Right atrium auricular region (tissue), 2 donors: ENCODE results near the gene MIP. TPM values are rescaled to one million over a fixed set of nuclear protein-coding genes. Genes with fewer than 3 reads are reported as not detected.

ENCODE experiments used
- DNase-seq: peaks from one replicate; pipeline ENCODE4 v3.0.0-alpha.2; 2019; ENCODE audit warnings: low spot score
- H3K27ac ChIP-seq, 2 donors: fragments of 200-600 bp; sonication (generic); 1 replicate in 1 of 2; 2 replicates in 1 of 2; pipeline ENCODE4 v1.5.1; 2016 to 2019
- H3K27me3 ChIP-seq, 2 donors: fragments of 200-600 bp; sonication (generic); one replicate each; pipeline versions ENCODE4 v1.5.1 to v1.6.0; 2017 to 2019
- H3K36me3 ChIP-seq: fragments of 200-600 bp; sonication (generic); one replicate; pipeline ENCODE4 v1.5.1; 2016
- H3K4me1 ChIP-seq, 2 donors: fragments of 200-600 bp; sonication (generic); one replicate each; pipeline versions ENCODE4 v1.5.1 to v1.6.0; 2017 to 2019
- H3K4me3 ChIP-seq, 2 donors: fragments of 200-600 bp; sonication (generic); 1 replicate in 1 of 2; 2 replicates in 1 of 2; pipeline ENCODE4 v1.5.1; 2017 to 2019; ENCODE audit warnings: mild to moderate bottlenecking in 1 of 2, moderate library complexity in 1 of 2
- H3K9me3 ChIP-seq, 2 donors: fragments of 200-600 bp; sonication (generic); one replicate each; pipeline ENCODE4 v1.5.1; 2019
- total RNA-seq, 2 donors: library from RNA; depleted of rRNA; stranded (reverse); fragments of >200 nt; gene quantifications; one replicate each; pipeline ENCODE4 v1.1.0, GENCODE V29; 2016
- TF ChIP-seq, protein P1 (sequence below), 2 donors: fragments of 200-600 bp; sonication (generic); IDR thresholded peaks; one replicate each; pipeline ENCODE4 v1.5.1; 2019; ENCODE audit warnings: antibody characterized with exemption in 2 of 2

MIP gene
- total RNA-seq, 2 donors from 2014 or later, result not detected

DNA sequence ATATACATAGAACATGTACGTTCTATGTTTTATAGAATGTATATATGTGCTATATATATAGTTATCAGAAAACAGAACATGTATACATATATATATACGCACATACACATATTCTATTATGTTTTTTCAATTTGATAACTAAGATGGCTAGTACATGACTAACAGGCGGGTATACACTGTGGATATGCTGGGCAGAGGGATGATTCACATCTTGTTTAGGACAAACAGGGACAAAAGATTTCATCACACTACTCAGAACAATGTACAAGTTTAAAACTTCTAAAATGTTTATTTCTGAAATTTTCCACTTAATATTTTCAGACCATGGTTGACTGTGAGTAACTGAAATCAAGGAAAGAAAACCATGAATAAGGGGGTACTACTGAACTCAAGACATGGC, 22.6 kb downstream of the MIP start:
- Histone ChIP-seq H3K27ac (no peak overlapping the region), H3K9me3 (no peaks in the 10 kb centered on the region), H3K36me3 (no peaks in the 10 kb centered on the region), H3K4me1 (no peaks in the 10 kb centered on the region), H3K4me3 (no peak overlapping the region), H3K27me3 (no peaks in the 10 kb centered on the region)
- TF ChIP-seq, protein P1, sequence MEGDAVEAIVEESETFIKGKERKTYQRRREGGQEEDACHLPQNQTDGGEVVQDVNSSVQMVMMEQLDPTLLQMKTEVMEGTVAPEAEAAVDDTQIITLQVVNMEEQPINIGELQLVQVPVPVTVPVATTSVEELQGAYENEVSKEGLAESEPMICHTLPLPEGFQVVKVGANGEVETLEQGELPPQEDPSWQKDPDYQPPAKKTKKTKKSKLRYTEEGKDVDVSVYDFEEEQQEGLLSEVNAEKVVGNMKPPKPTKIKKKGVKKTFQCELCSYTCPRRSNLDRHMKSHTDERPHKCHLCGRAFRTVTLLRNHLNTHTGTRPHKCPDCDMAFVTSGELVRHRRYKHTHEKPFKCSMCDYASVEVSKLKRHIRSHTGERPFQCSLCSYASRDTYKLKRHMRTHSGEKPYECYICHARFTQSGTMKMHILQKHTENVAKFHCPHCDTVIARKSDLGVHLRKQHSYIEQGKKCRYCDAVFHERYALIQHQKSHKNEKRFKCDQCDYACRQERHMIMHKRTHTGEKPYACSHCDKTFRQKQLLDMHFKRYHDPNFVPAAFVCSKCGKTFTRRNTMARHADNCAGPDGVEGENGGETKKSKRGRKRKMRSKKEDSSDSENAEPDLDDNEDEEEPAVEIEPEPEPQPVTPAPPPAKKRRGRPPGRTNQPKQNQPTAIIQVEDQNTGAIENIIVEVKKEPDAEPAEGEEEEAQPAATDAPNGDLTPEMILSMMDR (IDR thresholded peaks at IDR 0.05), result no peak
- no peak for DNase-seq

DNA sequence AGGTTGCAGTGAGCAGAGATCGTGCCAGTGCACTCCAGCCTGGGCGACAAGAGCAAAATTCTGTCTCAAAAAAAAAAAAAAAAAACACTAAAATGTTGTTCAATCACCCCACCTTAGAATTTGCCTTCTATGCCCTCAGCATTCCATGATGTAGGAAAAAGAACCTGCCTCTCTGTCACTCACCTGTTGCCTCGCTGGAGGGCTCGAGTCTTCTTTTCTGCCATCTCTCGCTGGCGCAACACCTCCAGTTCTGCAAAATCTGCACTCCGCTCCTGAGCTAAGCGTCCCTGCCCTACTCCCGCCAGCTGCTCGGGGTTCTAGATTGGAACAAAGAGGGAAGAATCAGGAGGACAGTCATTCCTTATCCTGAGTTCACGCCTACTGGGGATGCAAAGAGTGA, 23.2 kb downstream of the MIP start:
- Histone ChIP-seq H3K4me1 (no peaks in the 10 kb centered on the region), H3K9me3 (no peaks in the 10 kb centered on the region), H3K4me3 (no peak overlapping the region), H3K36me3 (no peaks in the 10 kb centered on the region), H3K27ac (no peak overlapping the region), H3K27me3 (no peaks in the 10 kb centered on the region)
- TF ChIP-seq, protein P1 (IDR thresholded peaks at IDR 0.05), result no peak
- DNase-seq, result no peak

DNA sequence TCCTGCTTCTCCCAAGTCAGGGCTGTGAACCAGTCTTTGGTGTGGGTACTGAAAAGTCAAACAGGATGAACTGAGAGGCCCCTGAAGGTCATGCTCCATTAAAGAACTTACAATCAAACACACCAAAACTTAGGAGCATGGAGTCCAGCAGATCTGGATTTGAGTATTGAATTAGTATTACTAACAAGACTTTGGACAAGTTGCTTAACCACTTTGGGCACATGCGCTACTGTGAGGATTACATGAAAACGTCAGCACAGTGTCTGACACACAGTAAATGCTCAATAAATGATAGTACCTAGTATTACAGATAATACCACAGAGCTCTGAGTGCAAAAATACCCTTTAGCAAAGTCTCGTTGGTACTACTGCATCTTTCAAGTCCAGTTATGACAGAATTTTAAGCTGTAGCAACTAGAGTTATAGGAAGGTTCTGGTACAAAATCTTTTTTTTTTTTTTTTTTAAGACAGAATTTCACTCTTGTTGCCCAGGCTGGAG, 28.5 kb downstream of the MIP start:
- Histone ChIP-seq H3K4me1 (no peaks in the 10 kb centered on the region), H3K36me3 (no peaks in the 10 kb centered on the region), H3K27ac (no peak overlapping the region), H3K9me3 (no peaks in the 10 kb centered on the region), H3K4me3 (no peak overlapping the region), H3K27me3 (no peaks in the 10 kb centered on the region)
- TF ChIP-seq, protein P1 (IDR thresholded peaks at IDR 0.05), result no peak
- DNase-seq, result no peak

DNA sequence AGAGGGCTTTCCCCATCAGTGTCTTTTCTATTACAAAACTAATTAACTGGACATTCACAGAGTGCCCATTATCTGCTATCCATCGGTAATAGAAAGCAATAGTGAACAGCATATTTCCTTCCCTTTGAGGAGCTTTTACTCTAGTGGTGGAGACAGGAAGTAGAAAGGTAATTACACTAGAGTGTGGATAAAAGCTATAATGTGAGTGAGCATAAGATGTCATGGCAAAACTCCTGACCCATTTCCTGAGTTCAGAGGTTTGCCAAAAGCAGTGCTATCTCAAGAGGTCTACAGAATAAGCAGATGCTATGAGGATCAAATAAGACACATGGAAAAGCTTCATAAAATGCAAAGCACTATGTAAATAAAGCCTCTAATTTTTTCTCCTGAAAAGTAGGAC, 29.3 kb downstream of the MIP start:
- H3K4me1 ChIP-seq, result no peaks in the 10 kb centered on the region
- TF ChIP-seq, protein P1 (IDR thresholded peaks at IDR 0.05), result no peak
- DNase-seq, result no peak
- no peak overlapping the region for H3K27ac ChIP-seq
- no peaks in the 10 kb centered on the region for H3K27me3 ChIP-seq
- no peak overlapping the region for H3K4me3 ChIP-seq
- no peaks in the 10 kb centered on the region for H3K36me3 ChIP-seq
- H3K9me3 ChIP-seq, result no peaks in the 10 kb centered on the region

DNA sequence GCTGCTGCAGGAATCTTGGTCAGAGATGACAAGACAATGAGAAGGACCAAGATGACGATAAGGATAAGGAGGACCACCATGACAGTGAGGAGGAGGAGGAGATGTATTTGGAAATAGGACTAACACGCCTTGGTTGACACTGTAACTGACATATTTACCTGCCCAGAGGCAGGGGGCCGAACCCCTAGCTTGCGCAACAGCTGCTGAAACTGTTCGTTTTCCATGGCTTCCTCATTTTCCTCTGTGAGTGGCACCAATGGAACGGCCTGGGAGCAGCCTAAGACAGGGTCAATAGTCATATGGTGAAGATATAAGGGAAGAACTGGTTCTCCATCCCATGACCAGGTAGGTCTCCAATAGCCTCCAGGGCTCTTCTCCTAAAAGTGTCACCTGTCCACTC, 34.0 kb downstream of the MIP start:
- Histone ChIP-seq H3K27me3 (no peaks in the 10 kb centered on the region), H3K36me3 (no peaks in the 10 kb centered on the region), H3K9me3 (no peaks in the 10 kb centered on the region), H3K4me1 (no peaks in the 10 kb centered on the region), H3K27ac (no peak overlapping the region), H3K4me3 (no peak overlapping the region)
- TF ChIP-seq, protein P1 (IDR thresholded peaks at IDR 0.05), result no peak
- no peak for DNase-seq

DNA sequence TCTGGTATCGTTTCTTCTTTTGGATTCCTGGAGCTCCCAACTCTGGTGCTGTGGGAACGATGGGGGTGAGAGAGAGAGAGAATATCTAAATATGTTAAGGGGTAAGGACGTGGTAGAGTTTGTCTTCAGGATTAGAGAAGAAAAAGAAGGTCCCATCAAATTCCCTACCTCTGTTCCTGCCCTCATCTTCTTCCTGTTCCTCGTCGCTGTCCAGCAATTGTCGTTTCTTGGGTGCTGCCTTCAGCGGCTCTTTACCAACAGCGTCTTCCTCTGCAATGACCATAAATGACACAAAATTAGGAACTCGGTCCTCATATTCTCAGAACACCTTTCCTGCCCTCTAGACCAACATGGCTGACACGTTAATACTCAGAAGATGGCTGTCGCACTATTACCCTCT, 36.7 kb downstream of the MIP start:
- TF ChIP-seq, protein P1 (IDR thresholded peaks at IDR 0.05), result no peak
- H3K4me1 ChIP-seq, result no peaks in the 10 kb centered on the region
- H3K27me3 ChIP-seq, result no peaks in the 10 kb centered on the region
- no peak for DNase-seq
- H3K36me3 ChIP-seq, result no peaks in the 10 kb centered on the region
- no peaks in the 10 kb centered on the region for H3K9me3 ChIP-seq
- no peak overlapping the region for H3K27ac ChIP-seq
- H3K4me3 ChIP-seq, result no peak overlapping the region
